ENCODE measurements around the gene PCSK4. TPM values are rescaled to one million over a fixed set of nuclear protein-coding genes. Genes with fewer than 3 reads are reported as not detected.

Gene PCSK4
- total and polyA plus RNA-seq, 9 of the 15 experiments (the other 6 are each of a cell fraction or from before 2014, with no cell fraction given), result 0.01 to 9.1 (median 2.1) TPM; not detected in 1

GRCh38 chr19:1490311-1491113, at the start of gene PCSK4 (continued):
- TF ChIP-seq ETV5 (CRISPR knock-in tag; IDR thresholded peaks at IDR 0.05; ENCODE audit: low read depth), result no peak
- no peak for TF ChIP-seq RBM34 (IDR thresholded peaks at IDR 0.05; ENCODE audit: borderline replicate concordance, insufficient read depth, low read length)
- no peak for TF ChIP-seq PRMT5 (CRISPR knock-in tag; IDR thresholded peaks at IDR 0.05)
- TF ChIP-seq CHD2 (IDR thresholded peaks at IDR 0.05; ENCODE audit: low read depth, low read length), result peak; percentile 72
- TF ChIP-seq IRF2 (CRISPR knock-in tag; IDR thresholded peaks at IDR 0.05), result no peak
- TF ChIP-seq STAT5A (IDR thresholded peaks at IDR 0.05; ENCODE audit: borderline replicate concordance, low read length), result no peak
- no peak for TF ChIP-seq ZKSCAN1 (IDR thresholded peaks at IDR 0.05; ENCODE audit: low read depth, low read length)
- TF ChIP-seq SAP30 (IDR thresholded peaks at IDR 0.05; ENCODE audit: borderline replicate concordance, insufficient read depth, low read depth, low read length, poor library complexity, severe bottlenecking), result peak; percentile 97
- peak; percentile 90 for TF ChIP-seq HDGF (IDR thresholded peaks at IDR 0.05)
- TF ChIP-seq HNRNPK (IDR thresholded peaks at IDR 0.05; ENCODE audit: low read depth, low read length, poor library complexity, severe bottlenecking), result no peak
- 0 out of 2 replicates have a peak, but pooled peaks have one; percentile 12 for TF ChIP-seq TCF3 (CRISPR knock-in tag; IDR thresholded peaks at IDR 0.05)
- peak in 1 of 2 experiments; percentile 78 for TF ChIP-seq AFF1 (IDR thresholded peaks at IDR 0.05; ENCODE audit: low read depth in 1 of 2, partially characterized antibody in 2 of 2)
- TF ChIP-seq BHLHE40 (IDR thresholded peaks at IDR 0.05; ENCODE audit: low read length), result peak; percentile 63
- TF ChIP-seq ZNF764 (CRISPR knock-in tag; IDR thresholded peaks at IDR 0.05; ENCODE audit: low read depth), result no peak
- no peak for TF ChIP-seq MED1 (CRISPR knock-in tag; IDR thresholded peaks at IDR 0.05; ENCODE audit: borderline replicate concordance)
- TF ChIP-seq MYNN (IDR thresholded peaks at IDR 0.05), result no peak
- TF ChIP-seq MYNN (CRISPR knock-in tag; IDR thresholded peaks at IDR 0.05), result no peak
- no peak for TF ChIP-seq PURB (CRISPR knock-in tag; IDR thresholded peaks at IDR 0.05; ENCODE audit: low read depth)
- no peak for TF ChIP-seq ZMIZ1 (IDR thresholded peaks at IDR 0.05; ENCODE audit: low read depth in 2 of 2, low read length in 2 of 2)
- no peak for TF ChIP-seq ZNF23 (CRISPR knock-in tag; IDR thresholded peaks at IDR 0.05)
- no peak for TF ChIP-seq TGIF2 (CRISPR knock-in tag; IDR thresholded peaks at IDR 0.05)
- peak; percentile 93 for TF ChIP-seq MXI1 (IDR thresholded peaks at IDR 0.05; ENCODE audit: low read depth, low read length)
